HEK293 (cell line): ENCODE results near the gene NAV2.
A peak's percentile ranks its signal among the peaks of the same experiment; 100 is the strongest.

Experiments
- CTCF ChIP-seq: fragments of 450-650 bp; formaldehyde crosslinking; IDR thresholded peaks from 2 replicates; pipeline ENCODE4 v1.5.1; 2016; ENCODE audit warnings: missing biosample characterization, missing genetic modification characterization
- KLF9 ChIP-seq: fragments of 450-650 bp; formaldehyde crosslinking; IDR thresholded peaks from 2 replicates; pipeline ENCODE4 v1.5.1; 2016; ENCODE audit warnings: missing biosample characterization, missing genetic modification characterization, low read depth
- REPIN1 ChIP-seq: fragments of 450-650 bp; formaldehyde crosslinking; IDR thresholded peaks from 2 replicates; pipeline ENCODE4 v1.5.1; 2017; ENCODE audit warnings: missing biosample characterization, missing genetic modification characterization, low read depth
- ZNF10 ChIP-seq: fragments of 450-650 bp; formaldehyde crosslinking; IDR thresholded peaks from 2 replicates; pipeline ENCODE4 v1.5.1; 2017; ENCODE audit warnings: missing biosample characterization, missing genetic modification characterization
- ZNF214 ChIP-seq: fragments of 450-650 bp; formaldehyde crosslinking; IDR thresholded peaks from 2 replicates; pipeline ENCODE4 v1.5.1; 2017; ENCODE audit warnings: missing biosample characterization, mild to moderate bottlenecking, missing genetic modification characterization, borderline replicate concordance
- ZNF274 ChIP-seq, 2 experiments: fragments of 200-500 bp in 1 of 2; fragments of 450-650 bp in 1 of 2; sonication (Bioruptor generic) in 1 of 2; formaldehyde crosslinking in 1 of 2; IDR thresholded peaks; 2 replicates each; pipeline versions ENCODE4 v1.5.1 to v1.6.1; 2014 to 2016; ENCODE audit warnings: borderline replicate concordance in 1 of 2, inconsistent platforms in 1 of 2, low read length in 1 of 2, missing biosample characterization in 1 of 2, missing genetic modification characterization in 1 of 2
- ZNF777 ChIP-seq: fragments of 450-650 bp; formaldehyde crosslinking; IDR thresholded peaks from 2 replicates; pipeline ENCODE4 v1.5.1; 2017; ENCODE audit warnings: missing biosample characterization, missing genetic modification characterization, borderline replicate concordance

- TF ChIP-seq ZNF10 (tag by site-specific recombination) = 0 out of 2 replicates have a peak, but pooled peaks have one; percentile 30
- TF ChIP-seq CTCF = no peak
- no peak for TF ChIP-seq ZNF274 (IDR thresholded peaks at IDR 0.05; ENCODE audit: low read length)
- no peak for TF ChIP-seq ZNF274 (tag by site-specific recombination; IDR thresholded peaks at IDR 0.05; ENCODE audit: borderline replicate concordance)
- TF ChIP-seq ZNF214 (tag by site-specific recombination) = no peak
- no peak for TF ChIP-seq KLF9 (tag by site-specific recombination)
- no peak for TF ChIP-seq REPIN1 (tag by site-specific recombination)
- no peak for TF ChIP-seq ZNF777
These were observed 27.9 kb downstream of the NAV2 start for GRCh38 chr11:19740586-19740985.
